Immature natural killer cell (primary cell): Measurements from ENCODE around the gene IAPP. TPM values are rescaled to one million over a fixed set of nuclear protein-coding genes. Genes with fewer than 3 reads are reported as not detected.

Source experiments
- DNase-seq, 3 donors: peaks; one replicate each; pipeline ENCODE4 v3.0.0; 2022; ENCODE audit warnings: mixed read lengths in 1 of 3
- H3K27ac Mint-ChIP-seq, 6 donors: one replicate each; pipeline ENCODE4 v1.8.0; 2020; ENCODE audit warnings: mixed read lengths in 6 of 6, mild to moderate bottlenecking in 5 of 6, inconsistent platforms in 4 of 6, moderate library complexity in 3 of 6
- H3K27me3 Mint-ChIP-seq, 3 donors: one replicate each; pipeline ENCODE4 v1.8.0; 2020 to 2021; ENCODE audit warnings: low read depth in 3 of 3, mild to moderate bottlenecking in 3 of 3, mixed read lengths in 3 of 3, moderate library complexity in 3 of 3, inconsistent platforms in 1 of 3
- H3K36me3 Mint-ChIP-seq, 3 donors: one replicate each; pipeline ENCODE4 v1.8.0; 2020; ENCODE audit warnings: mixed read lengths in 3 of 3, inconsistent platforms in 2 of 3, mild to moderate bottlenecking in 2 of 3
- H3K4me1 Mint-ChIP-seq, 2 donors: one replicate each; pipeline ENCODE4 v1.8.0; 2020; ENCODE audit warnings: inconsistent platforms in 2 of 2, mild to moderate bottlenecking in 2 of 2, mixed read lengths in 2 of 2, moderate library complexity in 1 of 2
- H3K4me3 Mint-ChIP-seq, 5 donors: one replicate each; pipeline ENCODE4 v1.8.0; 2020; ENCODE audit warnings: mild to moderate bottlenecking in 5 of 5, mixed read lengths in 5 of 5, inconsistent platforms in 3 of 5, moderate library complexity in 3 of 5
- H3K9me3 Mint-ChIP-seq, 6 donors: one replicate each; pipeline ENCODE4 v1.8.0; 2020; ENCODE audit warnings: mild to moderate bottlenecking in 6 of 6, mixed read lengths in 6 of 6, inconsistent platforms in 4 of 6, moderate library complexity in 3 of 6
- polyA plus RNA-seq, 3 donors: library from polyadenylated mRNA; unstranded; fragments of 300-500 nt; fragmentation: Illumina TruSeq; gene quantifications; one replicate each; pipeline ENCODE4 v1.2.3, GENCODE V29; 2021

Gene IAPP
- polyA plus RNA-seq, result not detected

DNA sequence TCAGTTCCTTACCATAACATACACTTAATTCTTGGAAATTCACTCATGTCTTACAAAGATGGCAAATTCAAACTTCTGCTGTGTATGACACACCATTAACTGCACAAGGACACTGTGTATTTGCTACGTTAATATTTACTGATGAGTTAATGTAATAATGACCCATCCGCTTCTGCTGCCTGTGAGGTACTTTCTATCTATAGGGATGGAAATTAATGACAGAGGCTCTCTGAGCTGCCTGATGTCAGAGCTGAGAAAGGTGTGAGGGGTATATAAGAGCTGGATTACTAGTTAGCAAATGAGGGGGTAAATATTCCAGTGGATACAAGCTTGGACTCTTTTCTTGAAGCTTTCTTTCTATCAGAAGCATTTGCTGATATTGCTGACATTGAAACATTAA is at the start of gene IAPP:
TSS of gene IAPP (plus strand) at position 301 of the 400 bp plus-strand sequence. CDS start 450 bp downstream, outside the sequence.
- peaks cover 0 to 2% (median 0%) of the 10 kb centered on the region in 6 donors for H3K9me3 Mint-ChIP-seq
- H3K27ac Mint-ChIP-seq, result no peak within 1 kb of the TSS
- no peak within 1 kb of the TSS for H3K4me3 Mint-ChIP-seq
- H3K36me3 Mint-ChIP-seq, result no peaks in the 10 kb centered on the region
- peaks cover 0 to 6% of the 10 kb centered on the region in 2 donors for H3K4me1 Mint-ChIP-seq
- H3K27me3 Mint-ChIP-seq, result no peaks in the 10 kb centered on the region
- DNase-seq, result no peak

DNA sequence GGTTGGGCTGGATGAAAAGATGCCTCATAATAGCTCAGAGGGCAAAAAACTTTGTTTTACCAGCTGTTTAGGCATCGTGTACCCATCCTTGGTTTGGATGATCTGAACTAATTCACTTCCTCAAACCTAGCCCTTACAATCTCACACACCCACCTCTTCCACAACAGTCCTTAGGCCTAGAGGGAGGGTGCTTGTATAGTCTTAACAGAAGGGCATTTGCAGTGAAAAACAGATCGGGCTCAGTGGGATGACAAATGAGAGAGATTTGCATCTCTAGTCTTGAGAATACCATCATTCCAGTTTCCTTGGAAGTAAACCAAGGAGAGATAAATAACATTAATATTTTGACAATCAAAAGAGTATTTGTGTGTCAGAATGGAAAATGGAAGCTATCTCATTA is 49.0 kb upstream of the IAPP start:
- Mint-ChIP-seq H3K36me3 (peaks cover 0 to 4% (median 0%) of the 10 kb centered on the region in 3 donors), H3K4me1 (no peaks in the 10 kb centered on the region), H3K27ac (no peak overlapping the region), H3K4me3 (no peak overlapping the region), H3K27me3 (peaks cover 0 to 4% (median 0%) of the 10 kb centered on the region in 3 donors), H3K9me3 (peaks cover 4 to 23% (median 12%) of the 10 kb centered on the region in 6 donors)
- DNase-seq, result no peak

DNA sequence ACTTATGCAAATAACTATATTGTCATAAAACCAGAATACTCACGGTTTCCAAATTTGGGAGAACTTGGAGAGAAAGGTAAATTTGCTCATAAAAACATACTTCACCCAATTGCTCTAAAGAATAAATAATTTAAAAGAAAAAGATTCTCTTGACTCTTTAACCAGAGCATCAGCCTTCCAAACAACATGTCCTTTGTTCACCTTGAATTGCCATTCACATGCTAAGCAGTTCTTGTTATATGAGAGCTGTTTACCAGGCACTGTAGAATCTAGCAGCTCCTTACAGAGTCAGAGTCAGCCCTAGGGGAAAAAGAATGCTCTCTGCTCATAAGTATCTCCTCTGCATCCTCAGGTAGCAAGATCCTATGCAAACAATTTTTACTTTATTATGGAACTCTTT is 48.2 kb upstream of the IAPP start:
- Mint-ChIP-seq H3K27me3 (peaks cover 0 to 1% (median 0%) of the 10 kb centered on the region in 3 donors), H3K36me3 (peaks cover 0 to 4% (median 0%) of the 10 kb centered on the region in 3 donors), H3K9me3 (peaks cover 7 to 23% (median 12%) of the 10 kb centered on the region in 6 donors), H3K4me1 (no peaks in the 10 kb centered on the region), H3K4me3 (no peak overlapping the region), H3K27ac (no peak overlapping the region)
- no peak for DNase-seq

DNA sequence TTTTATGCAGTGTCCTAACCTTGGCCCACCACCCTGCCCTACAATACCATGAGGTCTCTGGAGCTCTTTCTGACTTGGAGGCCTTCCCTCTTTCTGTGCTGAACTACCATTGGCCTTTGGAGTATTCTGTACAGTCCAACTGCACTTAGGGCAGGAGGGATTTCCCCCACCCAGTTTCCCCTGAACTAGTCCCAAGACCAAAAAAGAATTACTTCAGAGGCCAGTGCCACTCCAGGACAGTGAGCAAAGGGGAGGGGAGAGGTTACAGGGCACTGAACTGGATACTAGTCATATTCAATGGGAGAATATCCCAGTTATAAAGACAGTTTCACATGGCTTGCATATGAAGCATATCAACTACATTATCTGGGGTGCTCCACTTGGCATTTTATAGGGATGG is 44.1 kb upstream of the IAPP start:
- Mint-ChIP-seq H3K36me3 (peaks cover 0 to 4% (median 4%) of the 10 kb centered on the region in 3 donors), H3K9me3 (peaks cover 9 to 31% (median 15%) of the 10 kb centered on the region in 6 donors), H3K27ac (no peak overlapping the region), H3K4me1 (no peaks in the 10 kb centered on the region), H3K4me3 (no peak overlapping the region), H3K27me3 (peaks cover 0 to 2% (median 0%) of the 10 kb centered on the region in 3 donors)
- no peak for DNase-seq

- H3K27ac Mint-ChIP-seq, result no peak overlapping the region
- no peaks in the 10 kb centered on the region for H3K4me1 Mint-ChIP-seq
These were observed 41.9 kb upstream of the IAPP start for GRCh38 chr12:21330682-21331253.

GRCh38 chr12:21334771-21335325 is 37.9 kb upstream of the IAPP start, which contains the start of gene SLCO1A2:
SLCO1A2 (minus strand) TSS chr12:21334917; CDS start chr12:21334647, 270 bp downstream.
- peaks cover 0 to 4% (median 3%) of the 10 kb centered on the region in 3 donors for H3K27me3 Mint-ChIP-seq

More at GRCh38 chr12:21330682-21331253, 41.9 kb upstream of the IAPP start:
- DNase-seq, result no peak
- Mint-ChIP-seq H3K36me3 (peaks cover 0 to 4% (median 4%) of the 10 kb centered on the region in 3 donors), H3K4me3 (no peak overlapping the region), H3K27me3 (peaks cover 0 to 4% (median 0%) of the 10 kb centered on the region in 3 donors), H3K9me3 (peaks cover 9 to 31% (median 15%) of the 10 kb centered on the region in 6 donors)

GRCh38 chr12:21336656-21337055 is 36.0 kb upstream of the IAPP start:
- Mint-ChIP-seq H3K4me1 (no peaks in the 10 kb centered on the region), H3K36me3 (no peaks in the 10 kb centered on the region), H3K9me3 (peaks cover 0 to 3% (median 0%) of the 10 kb centered on the region in 6 donors), H3K4me3 (no peak overlapping the region), H3K27ac (no peak overlapping the region), H3K27me3 (peaks cover 3 to 4% (median 4%) of the 10 kb centered on the region in 3 donors)
- DNase-seq, result no peak

More at GRCh38 chr12:21334771-21335325, 37.9 kb upstream of the IAPP start, which contains the start of gene SLCO1A2:
- Mint-ChIP-seq H3K36me3 (peaks cover 0 to 4% (median 0%) of the 10 kb centered on the region in 3 donors), H3K27ac (no peak within 1 kb of the TSS), H3K4me3 (no peak within 1 kb of the TSS), H3K9me3 (peaks cover 1 to 11% (median 3%) of the 10 kb centered on the region in 6 donors), H3K4me1 (no peaks in the 10 kb centered on the region)
- no peak for DNase-seq

DNA sequence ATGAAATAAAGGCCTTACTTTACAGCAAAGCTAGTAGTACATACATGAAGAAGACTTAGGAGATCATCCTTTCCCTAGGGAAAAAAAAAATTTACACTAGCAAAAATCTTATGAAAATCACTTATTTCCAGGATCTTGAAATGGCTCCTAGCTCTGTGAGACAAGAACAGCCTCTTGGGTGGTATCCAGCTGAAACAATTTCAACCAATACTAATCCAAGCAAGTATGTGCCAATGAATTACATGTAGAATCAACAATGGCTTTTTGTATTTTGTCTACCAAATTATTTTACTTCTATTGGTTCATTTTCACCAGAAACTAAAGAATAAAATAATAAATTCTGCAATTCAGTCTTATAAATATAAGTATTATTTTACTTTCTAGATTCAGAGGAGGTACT is 35.2 kb upstream of the IAPP start:
- no peaks in the 10 kb centered on the region for H3K36me3 Mint-ChIP-seq
- no peaks in the 10 kb centered on the region for H3K4me1 Mint-ChIP-seq
- H3K9me3 Mint-ChIP-seq, result peaks cover 0 to 2% (median 0%) of the 10 kb centered on the region in 6 donors
- no peak overlapping the region for H3K4me3 Mint-ChIP-seq
- DNase-seq, result no peak
- peaks cover 3 to 4% (median 4%) of the 10 kb centered on the region in 3 donors for H3K27me3 Mint-ChIP-seq
- no peak overlapping the region for H3K27ac Mint-ChIP-seq

GRCh38 chr12:21337959-21338744 is 34.5 kb upstream of the IAPP start:
- no peak overlapping the region for H3K4me3 Mint-ChIP-seq
- H3K36me3 Mint-ChIP-seq, result no peaks in the 10 kb centered on the region
- peaks cover 3 to 4% (median 4%) of the 10 kb centered on the region in 3 donors for H3K27me3 Mint-ChIP-seq
- H3K4me1 Mint-ChIP-seq, result no peaks in the 10 kb centered on the region
- no peak for DNase-seq
- H3K9me3 Mint-ChIP-seq, result peaks cover 0 to 2% (median 0%) of the 10 kb centered on the region in 6 donors
- H3K27ac Mint-ChIP-seq, result no peak overlapping the region

- H3K27ac Mint-ChIP-seq, result no peak overlapping the region
- H3K4me3 Mint-ChIP-seq, result no peak overlapping the region
- peaks cover 0 to 2% (median 0%) of the 10 kb centered on the region in 6 donors for H3K9me3 Mint-ChIP-seq
- no peaks in the 10 kb centered on the region for H3K36me3 Mint-ChIP-seq
- H3K4me1 Mint-ChIP-seq, result no peaks in the 10 kb centered on the region
- DNase-seq, result no peak
- peaks cover 0 to 4% (median 4%) of the 10 kb centered on the region in 3 donors for H3K27me3 Mint-ChIP-seq
These were observed 32.8 kb upstream of the IAPP start for GRCh38 chr12:21339921-21340320.

GRCh38 chr12:21340403-21340802 is 32.3 kb upstream of the IAPP start:
- Mint-ChIP-seq H3K36me3 (no peaks in the 10 kb centered on the region), H3K27me3 (peaks cover 0 to 4% (median 4%) of the 10 kb centered on the region in 3 donors), H3K4me1 (no peaks in the 10 kb centered on the region), H3K27ac (no peak overlapping the region), H3K4me3 (no peak overlapping the region), H3K9me3 (peaks cover 0 to 2% (median 0%) of the 10 kb centered on the region in 6 donors)
- no peak for DNase-seq

DNA sequence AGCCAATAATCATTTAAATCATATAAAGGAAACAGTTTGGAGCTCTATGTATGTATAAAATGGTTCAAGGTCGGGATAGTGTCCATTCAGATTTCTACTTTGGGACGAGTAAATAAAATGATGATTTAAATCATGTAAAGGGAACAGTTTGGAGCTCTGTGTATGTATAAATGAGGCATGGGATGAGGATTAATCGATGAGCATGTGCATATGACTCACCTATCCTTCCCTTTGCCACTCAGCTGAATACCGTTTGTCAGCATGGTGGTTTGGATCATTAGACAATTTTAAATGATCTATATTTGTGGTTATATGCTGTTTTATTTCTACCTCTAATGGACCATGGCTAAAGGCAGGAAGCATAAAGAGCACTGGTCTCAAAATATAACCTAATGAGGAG is 30.9 kb upstream of the IAPP start:
- Mint-ChIP-seq H3K27me3 (peaks cover 0 to 4% (median 4%) of the 10 kb centered on the region in 3 donors), H3K9me3 (peaks cover 0 to 2% (median 0%) of the 10 kb centered on the region in 6 donors), H3K4me3 (no peak overlapping the region), H3K27ac (no peak overlapping the region), H3K36me3 (no peaks in the 10 kb centered on the region), H3K4me1 (no peaks in the 10 kb centered on the region)
- DNase-seq, result no peak

GRCh38 chr12:21343636-21344035 is 29.1 kb upstream of the IAPP start:
- no peak for DNase-seq
- no peak overlapping the region for H3K27ac Mint-ChIP-seq
- no peaks in the 10 kb centered on the region for H3K36me3 Mint-ChIP-seq
- H3K4me3 Mint-ChIP-seq, result no peak overlapping the region
- no peaks in the 10 kb centered on the region for H3K4me1 Mint-ChIP-seq
- peaks cover 0 to 4% (median 0%) of the 10 kb centered on the region in 3 donors for H3K27me3 Mint-ChIP-seq
- peaks cover 0 to 2% (median 0%) of the 10 kb centered on the region in 6 donors for H3K9me3 Mint-ChIP-seq
